SK-N-MC (cell line): ENCODE measurements around the gene DCST2.

Source experiments
- EZH2 ChIP-seq: fragments of 200-600 bp; sonication (generic); IDR thresholded peaks from one replicate; pipeline ENCODE4 v1.6.1; 2017; ENCODE audit warnings: antibody characterized with exemption
- POLR2AphosphoS5 ChIP-seq: IDR thresholded peaks from 2 replicates; pipeline ENCODE4 v1.6.1; 2012; ENCODE audit warnings: mild to moderate bottlenecking, low read depth, low read length, borderline replicate concordance

DNA sequence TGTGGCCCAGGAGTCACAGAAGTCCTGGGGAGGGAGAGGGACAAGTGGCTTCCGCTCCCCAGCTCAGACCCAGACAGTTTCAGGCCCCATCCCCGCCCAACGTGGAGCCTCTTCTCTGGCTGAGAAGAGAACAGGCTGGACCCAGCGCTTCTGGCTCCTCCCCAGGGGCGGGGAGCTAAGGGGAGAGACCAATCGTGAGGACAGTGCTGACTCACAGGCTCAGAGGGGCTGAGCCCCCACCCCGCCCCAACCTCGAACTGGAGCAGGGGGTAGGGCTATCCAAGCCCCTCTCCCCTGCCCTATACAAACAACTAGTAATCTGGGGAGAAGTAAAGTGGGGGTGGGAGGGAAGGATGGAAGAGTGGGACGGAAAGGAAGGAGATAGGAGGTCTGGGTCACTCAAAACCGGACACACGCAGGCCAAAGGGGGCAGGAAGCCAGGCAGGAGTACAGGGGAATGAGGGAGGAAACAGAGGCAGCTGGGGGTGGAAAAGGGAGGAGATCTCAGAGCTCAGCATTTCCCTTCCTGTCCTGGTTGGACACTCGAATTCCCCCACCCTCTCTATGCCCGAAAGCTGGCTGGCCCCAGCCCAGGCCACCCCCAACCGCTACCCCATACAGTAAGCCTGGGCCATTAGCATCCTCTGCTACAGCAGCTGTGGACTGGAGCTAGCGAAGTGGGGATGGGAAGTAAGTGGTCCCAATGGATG is 62.8 kb downstream of the DCST2 start, which contains the start of gene SHC1:
- no peak for TF ChIP-seq EZH2
- TF ChIP-seq POLR2AphosphoS5: peak; percentile 98
